HepG2 (cell line): ENCODE measurements around the gene DBNDD2. TPM values are rescaled to one million over a fixed set of nuclear protein-coding genes. Genes with fewer than 3 reads are reported as not detected.

ENCODE experiments used
- EZH2 ChIP-seq: conservative IDR thresholded peaks from 2 replicates; pipeline ENCODE4 v1.6.1; 2012; ENCODE audit warnings: mild to moderate bottlenecking, low read depth, low read length, moderate library complexity
- FOXA1 ChIP-seq, 2 experiments: fragments of 450-650 bp in 1 of 2; sonication (generic) in 1 of 2; formaldehyde crosslinking in 1 of 2; IDR thresholded peaks; 2 replicates each; pipeline versions ENCODE4 v1.4.0 to v1.6.1; 2016 to 2020; ENCODE audit warnings: missing genetic modification reagents in 1 of 2
- HDAC1 ChIP-seq: sonication (generic); formaldehyde crosslinking; IDR thresholded peaks from 2 replicates; pipeline ENCODE4 v1.5.1; 2020; ENCODE audit warnings: mild to moderate bottlenecking, missing genetic modification reagents
- HIVEP1 ChIP-seq: sonication (generic); formaldehyde crosslinking; IDR thresholded peaks from 2 replicates; pipeline ENCODE4 v1.4.0; 2020; ENCODE audit warnings: mild to moderate bottlenecking, missing genetic modification reagents
- HNF1A ChIP-seq, 2 experiments: sonication (generic) in 1 of 2; formaldehyde crosslinking in 1 of 2; IDR thresholded peaks; 2 replicates each; pipeline versions ENCODE4 v1.4.0 to v1.6.1; 2016 to 2020; ENCODE audit warnings: borderline replicate concordance in 1 of 2, low read depth in 1 of 2, mild to moderate bottlenecking in 1 of 2, missing genetic modification reagents in 1 of 2
- IRF1 ChIP-seq: sonication (generic); formaldehyde crosslinking; IDR thresholded peaks from 2 replicates; pipeline ENCODE4 v1.4.0; 2020; ENCODE audit warnings: low read depth, mild to moderate bottlenecking, missing genetic modification reagents
- KDM5B ChIP-seq: sonication (generic); formaldehyde crosslinking; IDR thresholded peaks from 2 replicates; pipeline ENCODE4 v1.4.0; 2020; ENCODE audit warnings: missing genetic modification reagents, mild to moderate bottlenecking, borderline replicate concordance
- KLF12 ChIP-seq: sonication (generic); formaldehyde crosslinking; IDR thresholded peaks from 2 replicates; pipeline ENCODE4 v1.4.0; 2020; ENCODE audit warnings: missing genetic modification reagents, borderline replicate concordance
- KMT2B ChIP-seq: IDR thresholded peaks from 2 replicates; pipeline ENCODE4 v1.6.1; 2016; ENCODE audit warnings: missing genetic modification reagents, missing compliant biosample characterization
- LRRFIP1 ChIP-seq: sonication (generic); formaldehyde crosslinking; conservative IDR thresholded peaks from 2 replicates; pipeline ENCODE4 v1.4.0; 2020; ENCODE audit warnings: missing genetic modification reagents
- MIXL1 ChIP-seq: IDR thresholded peaks from 2 replicates; pipeline ENCODE4 v1.6.1; 2016
- MTA1 ChIP-seq: sonication (generic); formaldehyde crosslinking; IDR thresholded peaks from 2 replicates; pipeline ENCODE4 v1.4.0; 2020; ENCODE audit warnings: missing genetic modification reagents, mild to moderate bottlenecking, borderline replicate concordance
- NFATC3 ChIP-seq: sonication (generic); formaldehyde crosslinking; IDR thresholded peaks from 2 replicates; pipeline ENCODE4 v1.5.1; 2020; ENCODE audit warnings: mild to moderate bottlenecking, missing genetic modification reagents
- PRDM15 ChIP-seq: sonication (generic); formaldehyde crosslinking; IDR thresholded peaks from 2 replicates; pipeline ENCODE4 v1.4.0; 2020; ENCODE audit warnings: missing genetic modification reagents
- ZFP36L1 ChIP-seq: sonication (generic); formaldehyde crosslinking; IDR thresholded peaks from 2 replicates; pipeline ENCODE4 v1.8.0; 2022; ENCODE audit warnings: mild to moderate bottlenecking, missing genetic modification reagents, moderate library complexity
- ZNF24 ChIP-seq: fragments of 450-650 bp; IDR thresholded peaks from 2 replicates; pipeline ENCODE4 v1.6.1; 2017; ENCODE audit warnings: antibody characterized with exemption, mild to moderate bottlenecking
- ZNF382 ChIP-seq: sonication (generic); formaldehyde crosslinking; IDR thresholded peaks from 2 replicates; pipeline ENCODE4 v1.5.0; 2020; ENCODE audit warnings: missing genetic modification reagents, mild to moderate bottlenecking, borderline replicate concordance
- polyA plus RNA-seq, 8 experiments: library from polyadenylated mRNA; depleted of rRNA in 3 of 8; stranded (reverse) in 7 of 8; unstranded in 1 of 8; fragments of >200 nt; fragmentation: Illumina TruSeq in 4 of 8; extraction: Trizol in 4 of 8; gene quantifications; 2 replicates each; pipeline versions ENCODE4 v1.2.1 to v1.2.3, GENCODE V29; 2011 to 2016; ENCODE audit warnings: low read depth in 4 of 8, missing spikeins in 1 of 8, mixed read lengths in 1 of 8; ENCODE audit not compliant: insufficient read depth in 1 of 8
- total RNA-seq, 5 experiments: library from RNA; depleted of rRNA; stranded (reverse); fragments of >200 nt; fragmentation: Illumina TruSeq; extraction: Trizol; gene quantifications; 2 replicates each; pipeline ENCODE4 v1.2.3, GENCODE V29; 2016; ENCODE audit warnings: low read depth in 1 of 5

The DBNDD2 gene
- total and polyA plus RNA-seq, 2 of the 13 experiments (the other 11 are each of a cell fraction or from before 2014, with no cell fraction given), result 16.7 to 47.6 TPM

GRCh38 chr20:45363611-45364492 is 44.2 kb upstream of the DBNDD2 start (continued):
- TF ChIP-seq HNF1A (IDR thresholded peaks at IDR 0.05; ENCODE audit: low read depth) (no peak), HNF1A (CRISPR knock-in tag; IDR thresholded peaks at IDR 0.05; ENCODE audit: borderline replicate concordance) (no peak), LRRFIP1 (no peak), HDAC1 (CRISPR knock-in tag) (no peak), MIXL1 (CRISPR knock-in tag) (no peak), KLF12 (CRISPR knock-in tag) (no peak), IRF1 (no peak), EZH2 (no peak), PRDM15 (no peak; the same call in 1 of the 2 replicates), KMT2B (no peak), HIVEP1 (no peak), KDM5B (no peak), FOXA1 (IDR thresholded peaks at IDR 0.05) (no peak), FOXA1 (CRISPR knock-in tag; IDR thresholded peaks at IDR 0.05) (no peak), NFATC3 (CRISPR knock-in tag) (0 out of 2 replicates have a peak, but pooled peaks have one; percentile 31), MTA1 (CRISPR knock-in tag) (no peak), ZFP36L1 (CRISPR knock-in tag) (no peak), ZNF382 (no peak), ZNF24 (no peak)
